SK-N-DZ (cell line): Measurements from ENCODE around the gene ZNF554.
"Not testable (repeated sequence)": the region's sequence is repeated elsewhere in the genome, so short reads cannot be mapped to it uniquely, and the experiment has no call there.

Experiments used
- DNase-seq: peaks from one replicate; pipeline ENCODE4 v3.0.0-alpha.2; 2015; ENCODE audit warnings: low spot score

ZNF554 gene

DNA sequence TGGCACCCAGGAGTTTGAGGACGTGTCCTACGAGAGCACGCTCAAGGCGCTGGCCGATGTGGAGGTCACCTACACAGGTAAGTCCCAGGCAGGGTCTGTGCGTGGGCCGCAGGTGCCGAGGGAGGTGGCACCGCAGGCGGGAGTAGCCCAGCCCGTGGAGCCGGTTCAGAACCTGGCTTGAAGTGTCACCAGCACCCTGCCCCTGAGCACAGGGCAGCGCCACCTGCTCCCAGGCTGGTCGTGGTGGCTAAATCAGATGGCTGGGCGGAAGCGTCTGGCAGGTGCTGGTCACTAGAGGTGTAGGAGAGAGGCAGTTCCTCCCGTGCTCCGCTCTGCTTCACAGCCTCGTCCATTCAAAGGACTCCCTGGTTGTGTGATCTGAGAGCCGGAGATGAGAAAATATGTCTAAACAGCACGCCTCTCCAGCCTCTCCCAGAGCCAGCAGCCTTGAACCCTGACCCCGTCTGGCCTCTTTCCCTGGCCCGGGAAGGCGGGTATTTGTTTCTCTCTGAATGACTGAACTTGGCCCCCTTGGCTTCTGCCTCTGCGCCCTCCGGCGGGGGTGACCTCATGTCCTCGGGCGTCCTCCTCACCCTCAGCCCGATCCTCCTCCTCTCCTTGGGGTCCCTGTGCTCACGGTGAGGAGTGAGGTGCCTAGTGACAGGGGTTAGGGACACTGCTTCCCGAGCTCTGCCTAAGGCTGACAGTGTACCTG lies 29.0 kb upstream of the ZNF554 start:
- no peak for DNase-seq

- DNase-seq, result no peak
Measured at GRCh38 chr19:2791440-2791839, 28.2 kb upstream of the ZNF554 start.

DNA sequence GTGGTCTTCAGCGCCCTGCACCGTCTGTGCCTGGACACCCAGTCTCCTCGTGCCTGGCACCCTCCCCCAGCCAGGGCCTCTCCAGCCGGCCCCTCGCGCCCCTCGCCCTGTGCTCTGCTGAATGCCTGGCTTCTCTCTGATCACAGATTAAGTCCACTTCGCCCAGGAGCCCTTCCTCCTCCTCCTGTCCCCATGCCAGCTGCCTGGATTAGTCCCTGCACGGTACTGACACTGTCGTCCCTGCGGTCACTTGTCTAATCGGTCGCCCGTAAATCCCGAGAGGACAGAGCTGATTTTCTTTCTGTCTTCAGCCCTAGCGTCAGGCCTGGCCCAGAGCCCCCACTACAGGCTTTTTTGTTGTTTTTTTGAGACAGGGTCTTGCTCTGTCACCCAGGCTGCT lies 27.8 kb upstream of the ZNF554 start:
- no peak for DNase-seq

DNA sequence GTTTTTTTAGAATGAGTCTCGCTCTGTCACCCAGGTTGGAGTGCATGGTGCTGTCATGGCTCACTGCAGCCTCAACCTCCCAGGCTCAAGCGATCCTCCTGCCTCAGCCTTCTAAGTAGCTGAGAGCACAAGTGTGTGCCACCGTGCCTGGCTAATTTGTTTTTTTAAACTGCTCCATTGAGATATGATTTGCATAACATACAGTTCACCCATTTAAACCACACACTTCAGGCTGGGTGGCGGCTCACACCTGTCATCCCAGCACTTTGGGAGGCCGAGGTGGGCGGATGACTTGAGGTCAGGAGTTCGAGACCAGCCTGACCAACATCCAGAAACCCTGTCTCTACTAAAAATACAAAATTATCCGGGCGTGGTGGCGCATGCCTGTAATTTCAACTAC lies 27.0 kb upstream of the ZNF554 start:
- DNase-seq, result not testable (repeated sequence)

DNA sequence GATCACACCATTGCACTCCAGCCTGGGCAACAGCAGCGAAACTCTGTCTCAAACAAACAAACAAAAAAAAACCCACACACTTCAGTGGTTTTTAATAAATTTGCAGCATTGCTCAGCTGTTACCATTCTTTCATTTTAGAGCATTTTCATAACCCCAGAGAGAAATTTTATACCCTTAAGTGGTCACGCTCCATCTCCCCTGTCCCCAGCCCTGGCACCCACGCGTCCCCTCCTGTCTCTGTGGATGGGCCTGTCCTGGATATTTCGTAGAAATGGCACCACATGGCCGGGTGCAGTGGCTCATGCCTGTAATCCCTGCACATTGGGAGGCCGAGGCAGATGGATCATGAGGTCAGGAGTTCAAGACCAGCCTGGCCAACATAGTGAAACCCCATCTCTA lies 26.5 kb upstream of the ZNF554 start:
- no peak for DNase-seq

DNA sequence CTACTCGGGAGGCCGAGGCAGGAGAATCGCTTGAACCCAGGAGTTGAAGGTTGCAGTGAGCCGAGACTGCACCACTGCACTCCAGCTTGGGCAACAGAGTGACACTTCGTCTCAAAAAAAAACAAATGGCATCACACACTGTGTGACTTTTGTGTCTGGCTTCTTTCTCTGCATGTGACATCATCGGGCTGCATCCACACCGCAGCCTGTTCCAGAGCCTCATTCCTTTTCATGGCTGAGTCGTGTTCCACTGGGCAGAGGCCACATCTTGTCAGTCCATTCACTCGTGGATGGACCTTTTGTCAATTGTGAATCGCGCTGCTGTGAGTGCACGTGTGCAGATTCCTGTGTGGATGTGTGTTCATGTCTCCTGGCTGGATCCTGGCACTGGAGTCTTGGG lies 26.1 kb upstream of the ZNF554 start:
- no peak for DNase-seq

DNA sequence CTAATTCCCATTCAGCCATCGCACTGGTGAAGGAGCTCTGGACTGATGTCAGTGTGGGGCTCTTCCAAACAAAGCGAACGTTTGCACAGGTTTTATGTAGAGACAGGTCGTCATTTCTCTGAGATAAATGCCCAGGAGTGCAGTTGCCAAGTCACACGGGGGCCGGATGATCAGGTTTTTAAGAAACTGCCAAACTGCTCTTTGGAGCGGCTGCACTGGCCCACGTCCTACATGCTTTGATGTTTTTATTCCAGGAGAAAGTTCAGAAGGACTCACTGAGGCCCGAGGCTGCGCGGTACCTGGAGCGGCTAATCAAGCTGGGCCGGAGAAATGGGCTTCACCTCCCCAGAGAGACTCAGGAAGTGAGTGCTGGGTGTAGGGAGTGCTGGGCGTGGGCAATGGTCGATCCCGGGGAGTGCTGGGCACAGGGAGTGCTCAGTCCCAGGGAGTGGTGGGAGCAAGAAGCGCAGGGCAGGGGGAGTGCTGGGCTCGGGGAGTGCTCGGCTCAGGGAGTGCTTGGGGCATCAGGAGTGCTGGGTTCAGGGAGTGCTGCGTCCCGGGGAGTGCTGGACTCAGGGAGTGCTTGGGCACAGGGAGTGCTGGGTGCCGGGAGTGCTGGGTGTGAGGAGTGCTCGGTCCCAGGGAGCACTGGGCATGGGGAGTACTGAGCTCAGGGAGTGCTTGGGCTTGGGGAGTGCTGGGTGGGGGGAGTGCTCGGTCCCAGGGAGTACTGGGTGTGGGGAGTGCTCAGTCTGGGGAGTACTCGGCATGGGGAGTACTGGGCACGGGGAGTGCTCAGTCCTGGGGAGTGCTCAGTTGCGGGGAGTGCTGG lies 23.6 kb upstream of the ZNF554 start:
- no peak for DNase-seq

GRCh38 chr19:2796659-2797266 lies 22.9 kb upstream of the ZNF554 start:
- DNase-seq, result no peak

- no peak for DNase-seq
Measured at GRCh38 chr19:2797280-2797679, 22.4 kb upstream of the ZNF554 start.

- DNase-seq, result no peak
Measured at GRCh38 chr19:2798158-2798685, 21.4 kb upstream of the ZNF554 start.

GRCh38 chr19:2798733-2799132 lies 20.9 kb upstream of the ZNF554 start:
- DNase-seq, result no peak

GRCh38 chr19:2799273-2800020 lies 20.2 kb upstream of the ZNF554 start:
- no peak for DNase-seq

DNA sequence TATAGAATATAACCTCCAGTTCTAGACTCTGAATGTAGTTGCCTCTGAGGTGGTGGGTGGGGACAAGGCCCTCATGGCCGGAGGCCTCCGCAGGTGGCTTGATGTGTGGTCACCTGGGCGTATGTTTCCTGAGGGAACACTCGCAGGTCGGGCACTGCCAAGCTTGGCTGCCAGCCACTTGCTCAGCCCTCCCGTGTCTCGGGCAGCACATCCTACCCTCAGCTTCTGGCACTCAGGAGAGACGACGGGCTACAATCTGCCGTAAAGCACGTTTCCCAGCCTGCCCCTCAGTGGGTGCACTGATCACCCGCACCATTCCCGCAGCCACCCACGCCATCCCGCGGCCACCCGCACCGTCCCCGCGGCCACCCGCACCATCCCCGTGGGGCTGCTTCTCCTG lies 19.2 kb upstream of the ZNF554 start:
- DNase-seq, result no peak

GRCh38 chr19:2802826-2803225 lies 16.8 kb upstream of the ZNF554 start:
- DNase-seq, result no peak

GRCh38 chr19:2803486-2804155 lies 16.0 kb upstream of the ZNF554 start:
- no peak for DNase-seq

DNA sequence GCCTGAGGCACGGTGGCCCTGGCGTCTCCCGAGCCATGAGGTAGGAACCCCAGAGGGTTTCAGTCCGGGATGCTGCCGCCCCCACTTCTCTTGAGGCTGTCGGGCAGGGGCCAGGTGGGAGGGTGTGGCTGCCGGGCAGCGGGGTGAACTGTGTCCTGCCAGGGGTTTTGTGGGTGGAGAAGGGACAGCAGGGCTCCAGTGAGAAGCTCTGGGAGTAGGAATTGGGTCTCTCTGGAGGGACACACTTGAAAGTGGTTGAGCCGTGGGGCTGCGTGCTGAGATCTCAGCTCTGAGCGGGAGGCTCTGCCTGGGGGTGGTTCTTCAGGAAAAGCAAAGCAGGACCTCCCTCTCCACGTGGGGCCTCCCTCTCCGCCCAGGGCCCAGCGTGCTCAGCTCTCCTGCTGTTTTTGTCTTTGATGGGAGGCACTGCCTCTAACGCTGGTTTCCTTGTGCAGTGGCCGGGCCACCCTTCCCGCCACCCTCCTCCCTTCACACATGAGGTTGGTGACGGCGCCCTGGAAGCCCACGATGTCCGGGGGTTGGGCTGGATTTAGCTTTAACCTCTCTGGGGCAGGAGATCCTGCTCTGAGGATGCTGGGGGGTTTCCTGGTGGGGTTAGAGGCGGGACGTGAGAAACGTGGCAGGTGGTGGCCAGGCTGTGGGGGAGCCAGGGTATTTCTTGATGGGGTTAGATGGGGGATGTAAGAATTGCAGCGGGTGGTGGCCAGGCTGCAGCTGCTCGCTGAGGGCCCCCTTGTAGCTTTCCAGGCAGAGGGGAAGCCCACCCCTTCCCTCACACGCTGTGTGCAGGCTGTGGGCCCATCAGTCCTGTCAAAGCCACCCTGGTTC lies 15.3 kb upstream of the ZNF554 start:
- no peak for DNase-seq

GRCh38 chr19:2805261-2805900 lies 14.3 kb upstream of the ZNF554 start:
- no peak for DNase-seq

DNA sequence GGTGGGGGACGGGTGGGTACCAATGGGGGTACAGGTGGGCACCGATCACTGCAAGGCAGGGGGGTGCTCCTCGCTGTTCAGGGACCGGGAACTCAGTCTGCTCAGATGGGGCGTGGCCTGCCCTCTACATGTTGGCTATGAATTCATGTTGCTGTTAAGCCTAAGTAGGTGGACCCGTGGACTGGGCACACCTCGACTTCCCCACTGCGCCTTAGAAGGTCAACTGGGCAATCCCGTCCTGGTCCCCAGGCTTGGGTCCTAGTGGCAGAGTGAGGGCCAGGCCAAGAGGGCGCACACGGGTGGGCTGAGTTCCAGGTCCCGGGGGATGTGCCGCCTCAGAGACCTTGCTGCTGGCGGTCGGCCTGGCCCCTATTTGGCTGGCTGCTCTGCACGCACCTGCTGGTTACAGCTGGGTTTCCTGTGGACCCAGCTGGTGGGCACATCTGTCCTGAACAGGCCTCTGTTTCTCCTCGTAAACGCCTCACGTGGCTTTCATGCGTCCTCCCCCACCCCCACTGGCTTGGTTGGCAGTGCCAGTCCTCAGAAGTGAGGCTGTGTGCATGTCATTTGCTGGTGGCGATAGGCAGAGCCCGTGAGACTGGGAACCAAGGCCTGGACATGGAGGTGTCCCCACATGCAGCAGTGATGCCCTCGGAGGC lies 13.5 kb upstream of the ZNF554 start:
- DNase-seq, result no peak

DNA sequence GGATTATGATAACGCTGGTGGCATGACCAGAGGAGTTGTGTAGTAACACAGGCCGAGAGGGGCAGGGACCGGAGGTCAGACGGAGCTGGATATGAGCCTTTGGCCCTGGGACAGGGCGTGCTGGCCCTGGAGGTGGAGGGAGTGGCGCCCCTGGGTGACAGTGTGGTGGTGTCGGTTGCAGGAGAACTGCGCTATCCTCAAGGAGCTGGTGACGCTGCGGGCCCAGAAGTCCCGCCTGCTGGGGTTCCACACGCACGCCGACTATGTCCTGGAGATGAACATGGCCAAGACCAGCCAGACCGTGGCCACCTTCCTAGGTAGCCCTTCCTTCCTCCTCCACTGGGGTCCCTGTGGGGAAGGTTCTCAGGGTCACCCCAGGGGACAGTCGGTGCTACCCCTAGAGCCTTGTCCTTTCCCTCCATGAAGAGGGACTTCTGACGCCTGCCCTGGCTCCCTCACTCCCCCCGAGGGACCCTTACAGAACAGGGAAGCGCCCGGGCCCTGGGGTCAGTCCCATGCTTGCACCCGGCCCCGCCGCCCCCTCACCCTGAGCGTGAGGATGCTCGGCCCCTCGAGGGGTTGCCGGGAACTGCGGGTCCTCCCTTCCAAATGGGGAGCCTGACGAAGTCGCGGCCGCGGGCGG lies 12.8 kb upstream of the ZNF554 start:
- no peak for DNase-seq
